WTC11 (cell line): ENCODE data around the gene CCDC138. TPM values are rescaled to one million over a fixed set of nuclear protein-coding genes. Genes with fewer than 3 reads are reported as not detected.

Source experiments
- ATAC-seq: fragments of 200-7000 bp; cut with Tn5 transposase; 2 replicates; pipeline ENCODE4 v1.10.0; 2021; ENCODE audit warnings: mild to moderate bottlenecking, moderate library complexity
- CTCF ChIA-PET: fragments of 300-600 bp; sonication (Branson Sonifier 250); formaldehyde crosslinking; loops from one replicate; lab custom pipeline; 2021; ENCODE audit warnings: antibody characterized with exemption; lab: Charles Lee
- POLR2A ChIA-PET: fragments of 350-600 bp; sonication (Branson Sonifier 250); formaldehyde crosslinking; loops from one replicate; lab custom pipeline; 2021; ENCODE audit warnings: antibody characterized with exemption; lab: Charles Lee
- DNase-seq: peaks from one replicate; pipeline ENCODE4 v3.0.0; 2021; ENCODE audit warnings: low spot score
- H3K27ac Mint-ChIP-seq: 2 replicates; pipeline ENCODE4 v1.8.0; 2021; ENCODE audit warnings: mixed read lengths
- H3K27me3 Mint-ChIP-seq: 2 replicates; pipeline ENCODE4 v1.8.0; 2021; ENCODE audit warnings: low read depth, mild to moderate bottlenecking, moderate library complexity, mixed read lengths
- H3K36me3 Mint-ChIP-seq: 2 replicates; pipeline ENCODE4 v1.8.0; 2021; ENCODE audit warnings: mixed read lengths
- H3K4me1 Mint-ChIP-seq: 2 replicates; pipeline ENCODE4 v1.8.0; 2022; ENCODE audit warnings: mixed read lengths
- H3K4me3 Mint-ChIP-seq: 2 replicates; pipeline ENCODE4 v1.8.0; 2021; ENCODE audit warnings: mild to moderate bottlenecking, moderate library complexity, mixed read lengths
- H3K9me3 Mint-ChIP-seq: 2 replicates; pipeline ENCODE4 v1.8.0; 2021; ENCODE audit warnings: mixed read lengths
- AR ChIP-seq: fragments of 250-450 bp; sonication (Bioruptor Pico); IDR thresholded peaks from 2 replicates; pipeline ENCODE4 v1.9.0; 2021; ENCODE audit warnings: mild to moderate bottlenecking
- ATF1 ChIP-seq: sonication (generic); formaldehyde crosslinking; IDR thresholded peaks from 2 replicates; pipeline ENCODE4 v1.8.1; 2023; ENCODE audit warnings: mild to moderate bottlenecking, moderate library complexity, missing genetic modification reagents
- ETV6 ChIP-seq: sonication (generic); formaldehyde crosslinking; IDR thresholded peaks from 2 replicates; pipeline ENCODE4 v1.8.1; 2022; ENCODE audit warnings: mild to moderate bottlenecking, missing genetic modification reagents
- GABPB1 ChIP-seq: sonication (generic); formaldehyde crosslinking; IDR thresholded peaks from 2 replicates; pipeline ENCODE4 v1.8.1; 2023; ENCODE audit warnings: mild to moderate bottlenecking, missing genetic modification reagents
- JAZF1 ChIP-seq: fragments of 250-450 bp; sonication (Bioruptor Pico); IDR thresholded peaks from 2 replicates; pipeline ENCODE4 v1.9.0; 2021; ENCODE audit warnings: moderate library complexity, mild to moderate bottlenecking, inconsistent platforms
- MYBL2 ChIP-seq: sonication (generic); formaldehyde crosslinking; IDR thresholded peaks from 2 replicates; pipeline ENCODE4 v1.8.1; 2023; ENCODE audit warnings: mild to moderate bottlenecking, moderate library complexity, missing genetic modification reagents
- SOX15 ChIP-seq: fragments of 250-450 bp; sonication (Bioruptor Pico); IDR thresholded peaks from 2 replicates; pipeline ENCODE4 v1.9.0; 2021; ENCODE audit warnings: mild to moderate bottlenecking
- STAT6 ChIP-seq: sonication (generic); formaldehyde crosslinking; conservative IDR thresholded peaks from 2 replicates; pipeline ENCODE4 v1.8.1; 2023; ENCODE audit warnings: mild to moderate bottlenecking, low read depth, missing genetic modification reagents, moderate library complexity
- TEAD1 ChIP-seq: sonication (generic); formaldehyde crosslinking; IDR thresholded peaks from 2 replicates; pipeline ENCODE4 v1.8.0; 2022; ENCODE audit warnings: mild to moderate bottlenecking, missing genetic modification reagents
- ZNF232 ChIP-seq: sonication (generic); formaldehyde crosslinking; IDR thresholded peaks from 2 replicates; pipeline ENCODE4 v1.8.0; 2022; ENCODE audit warnings: mild to moderate bottlenecking, missing genetic modification reagents
- ZNF263 ChIP-seq: sonication (generic); formaldehyde crosslinking; IDR thresholded peaks from 2 replicates; pipeline ENCODE4 v1.8.1; 2022; ENCODE audit warnings: low read depth, mild to moderate bottlenecking, moderate library complexity, missing genetic modification reagents
- total RNA-seq: library from RNA; stranded (reverse); gene quantifications from 3 replicates; pipeline ENCODE4 v1.2.3, GENCODE V29; 2021

The CCDC138 gene
- total RNA-seq, 1 experiment from 2014 or later: 23.5 TPM

- no peak for DNase-seq
These were observed 118.1 kb downstream of the CCDC138 start for GRCh38 chr2:108904680-108905079.

GRCh38 chr2:108905176-108905575, 118.6 kb downstream of the CCDC138 start:
- Mint-ChIP-seq H3K27me3 (no peaks in the 10 kb centered on the region; the same call in 1 of the 2 replicates), H3K9me3 (peaks cover 8% of the 10 kb centered on the region), H3K27ac (no peak overlapping the region), H3K4me3 (no peak overlapping the region), H3K4me1 (no peaks in the 10 kb centered on the region), H3K36me3 (no peaks in the 10 kb centered on the region)
- ChIA-PET CTCF (no interaction called here), POLR2A (no interaction called here)
- DNase-seq (no peak), ATAC-seq (no peak)
- TF ChIP-seq JAZF1 (CRISPR knock-in tag) (no peak), SOX15 (CRISPR knock-in tag) (no peak), ATF1 (no peak), ZNF232 (CRISPR knock-in tag) (no peak)
- TF ChIP-seq, all 79 proteins: peak for 0

More at GRCh38 chr2:108904680-108905079, 118.1 kb downstream of the CCDC138 start:
- H3K4me3 Mint-ChIP-seq: no peak overlapping the region
- H3K36me3 Mint-ChIP-seq: no peaks in the 10 kb centered on the region
- H3K9me3 Mint-ChIP-seq: peaks cover 8% of the 10 kb centered on the region
- no peaks in the 10 kb centered on the region; the same call in 1 of the 2 replicates for H3K27me3 Mint-ChIP-seq
- CTCF ChIA-PET: no interaction called here
- TF ChIP-seq AR: no peak
- no peak for TF ChIP-seq ETV6 (CRISPR knock-in tag)
- no peak for TF ChIP-seq STAT6 (CRISPR knock-in tag)
- POLR2A ChIA-PET: no interaction called here
- no peak overlapping the region for H3K27ac Mint-ChIP-seq
- ATAC-seq: no peak
- H3K4me1 Mint-ChIP-seq: no peaks in the 10 kb centered on the region

DNA sequence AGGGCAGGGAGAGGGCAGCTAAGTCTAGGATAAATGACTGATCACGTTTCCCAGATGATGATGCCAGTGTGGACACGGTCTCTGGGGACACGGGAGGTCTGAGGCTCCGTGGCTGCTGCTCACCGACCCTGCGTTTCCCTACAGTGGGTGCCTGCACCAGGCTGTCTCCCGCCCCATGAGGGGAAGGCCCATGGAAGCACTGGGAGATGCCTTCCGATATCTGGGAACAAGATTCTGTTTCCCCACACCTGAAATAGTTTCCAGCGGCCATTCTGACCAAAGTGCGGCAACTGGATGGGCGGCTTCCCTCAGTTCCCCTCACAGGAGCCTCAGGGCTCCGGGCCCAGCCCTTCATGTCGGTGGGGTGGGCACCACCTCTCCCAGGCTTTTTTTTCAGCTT, 119.3 kb downstream of the CCDC138 start:
- ATAC-seq (no peak), DNase-seq (no peak)
- ChIA-PET CTCF (no interaction called here), POLR2A (no interaction called here)
- H3K4me1 Mint-ChIP-seq: no peaks in the 10 kb centered on the region
- H3K9me3 Mint-ChIP-seq: peaks cover 4% of the 10 kb centered on the region
- H3K27me3 Mint-ChIP-seq: no peaks in the 10 kb centered on the region; the same call in 1 of the 2 replicates
- H3K4me3 Mint-ChIP-seq: no peak overlapping the region
- H3K27ac Mint-ChIP-seq: no peak overlapping the region
- H3K36me3 Mint-ChIP-seq: no peaks in the 10 kb centered on the region
- no peak for TF ChIP-seq TEAD1 (CRISPR knock-in tag)
- no peak for TF ChIP-seq STAT6 (CRISPR knock-in tag)
- TF ChIP-seq MYBL2 (CRISPR knock-in tag): no peak
- TF ChIP-seq GABPB1 (CRISPR knock-in tag): no peak
- no peak for TF ChIP-seq ZNF263
